HG03039 (cell line): ENCODE measurements around the gene USE1.
A peak's percentile ranks its signal among the peaks of the same experiment; 100 is the strongest.

ENCODE experiments used
- ATAC-seq: cut with Tn5 transposase; IDR thresholded peaks from one replicate; pipeline ENCODE4 v1.9.1; 2021; ENCODE audit warnings: mild to moderate bottlenecking, moderate library complexity; ENCODE audit not compliant: unreplicated experiment

The USE1 gene

GRCh38 chr19:17254636-17255035 lies 39.5 kb downstream of the USE1 start:
- no peak for ATAC-seq

GRCh38 chr19:17255150-17255621 lies 40.0 kb downstream of the USE1 start:
- no peak for ATAC-seq

DNA sequence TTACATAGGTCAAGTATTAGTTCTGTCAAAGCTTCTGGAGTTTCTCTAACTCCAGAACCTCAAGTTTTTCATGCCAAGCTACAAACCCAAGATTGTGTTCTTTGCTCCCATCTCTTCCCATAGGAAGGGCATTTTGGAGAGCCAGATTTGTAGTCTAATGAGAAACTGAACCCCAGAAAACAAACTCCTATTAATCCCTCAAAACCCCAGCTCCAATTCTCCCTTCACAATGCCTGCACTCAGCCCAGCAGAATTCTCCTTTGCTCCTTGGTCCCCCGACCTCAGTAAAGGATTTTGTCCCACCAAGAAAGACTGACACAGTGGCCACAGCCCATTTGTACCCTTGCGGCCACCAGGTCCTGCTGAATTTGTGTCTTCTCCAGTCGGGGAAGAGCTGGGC lies 41.0 kb downstream of the USE1 start:
- no peak for ATAC-seq

- ATAC-seq: no peak
Observed at GRCh38 chr19:17259118-17259780, 44.1 kb downstream of the USE1 start.

GRCh38 chr19:17259934-17260333 lies 44.8 kb downstream of the USE1 start:
- ATAC-seq: no peak

GRCh38 chr19:17260842-17261325 lies 45.7 kb downstream of the USE1 start:
- peak; percentile 73 for ATAC-seq

DNA sequence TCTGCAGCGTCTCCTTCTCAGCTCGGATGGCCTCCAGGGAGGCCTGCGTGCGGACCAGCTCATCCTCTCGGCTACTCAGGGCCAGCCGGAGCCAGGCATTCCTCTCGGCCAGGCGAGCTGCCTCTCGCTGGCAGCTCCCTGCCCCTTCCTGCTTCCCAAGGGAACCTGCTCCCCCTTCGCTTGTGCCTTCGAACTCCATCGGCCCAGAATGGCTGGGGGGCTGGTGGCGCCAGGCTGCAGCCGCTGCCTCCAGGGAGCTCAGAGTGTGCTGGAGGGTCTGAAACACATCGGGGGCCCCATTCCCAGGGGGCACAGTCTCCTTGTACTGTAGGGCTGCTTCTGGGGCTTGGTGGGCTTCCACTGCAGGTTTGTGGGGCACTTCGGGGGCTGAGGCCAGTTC lies 47.4 kb downstream of the USE1 start:
- ATAC-seq: no peak

- ATAC-seq: no peak
Observed at GRCh38 chr19:17263712-17264640, 48.8 kb downstream of the USE1 start.

DNA sequence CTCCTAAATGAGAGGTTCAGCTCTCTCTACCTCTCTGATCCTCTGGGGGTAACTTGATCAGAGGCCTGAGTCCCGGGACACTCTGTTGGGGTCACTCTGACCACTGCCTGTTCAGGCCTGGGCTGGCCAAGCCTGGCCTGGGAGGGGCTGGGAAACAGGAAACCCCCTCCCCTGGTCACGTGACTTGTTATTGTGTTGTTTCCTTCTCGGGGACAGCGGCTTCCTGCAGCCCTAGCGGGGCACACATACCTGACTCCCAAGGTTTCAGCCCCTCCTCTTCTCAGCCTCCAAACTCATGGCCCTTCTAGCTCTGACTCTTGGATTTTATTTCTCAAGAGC lies 49.5 kb downstream of the USE1 start, which contains the start of gene USHBP1:
TSS of gene USHBP1 (minus strand) at position 105 of the 339 bp plus-strand sequence. CDS start 446 bp downstream, outside the sequence.
- no peak for ATAC-seq

DNA sequence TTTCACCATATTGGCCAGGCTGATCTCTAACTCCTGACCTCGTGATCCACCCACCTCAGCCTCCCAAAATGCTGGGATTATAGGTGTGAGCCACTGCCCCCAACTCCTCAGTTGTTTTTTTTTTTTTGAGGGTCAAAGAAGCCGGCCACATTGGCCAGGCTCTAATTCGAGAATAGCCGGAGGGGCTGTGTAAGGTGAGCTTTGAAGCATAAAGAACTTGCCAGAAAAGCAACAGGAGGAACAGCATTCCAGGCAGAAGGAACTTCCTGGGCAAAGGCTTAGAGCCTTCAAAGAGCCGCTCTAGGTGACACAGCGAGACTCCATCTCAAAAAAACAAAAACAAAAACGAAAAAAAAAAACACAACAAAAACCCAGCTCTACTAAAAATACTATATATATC lies 50.9 kb downstream of the USE1 start:
- ATAC-seq: no peak

DNA sequence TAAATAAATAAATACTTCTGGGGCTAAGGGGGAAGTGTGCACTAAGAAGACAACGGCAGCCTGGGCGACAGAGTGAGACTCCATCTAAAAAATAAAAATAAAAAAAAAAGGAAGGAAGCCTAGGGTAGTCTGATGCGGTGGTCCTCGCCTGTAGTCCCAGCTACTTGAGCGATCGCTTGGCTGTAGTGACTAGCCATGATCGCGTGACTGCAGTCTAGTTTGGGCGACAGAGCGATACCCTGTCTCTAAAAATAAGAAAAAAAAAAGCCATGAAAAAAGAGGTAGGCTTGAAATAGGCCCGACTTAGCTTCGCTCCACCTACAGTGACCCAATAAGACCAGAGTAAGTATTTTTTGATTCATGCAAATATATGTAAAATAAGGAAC lies 51.4 kb downstream of the USE1 start:
- ATAC-seq: no peak

GRCh38 chr19:17266975-17267788 lies 52.0 kb downstream of the USE1 start, which contains the start of gene BABAM1:
Gene BABAM1, plus strand, starts transcription at chr19:17267443. Its CDS starts 1,364 bp downstream, at chr19:17268807.
- ATAC-seq: peak; percentile 89

DNA sequence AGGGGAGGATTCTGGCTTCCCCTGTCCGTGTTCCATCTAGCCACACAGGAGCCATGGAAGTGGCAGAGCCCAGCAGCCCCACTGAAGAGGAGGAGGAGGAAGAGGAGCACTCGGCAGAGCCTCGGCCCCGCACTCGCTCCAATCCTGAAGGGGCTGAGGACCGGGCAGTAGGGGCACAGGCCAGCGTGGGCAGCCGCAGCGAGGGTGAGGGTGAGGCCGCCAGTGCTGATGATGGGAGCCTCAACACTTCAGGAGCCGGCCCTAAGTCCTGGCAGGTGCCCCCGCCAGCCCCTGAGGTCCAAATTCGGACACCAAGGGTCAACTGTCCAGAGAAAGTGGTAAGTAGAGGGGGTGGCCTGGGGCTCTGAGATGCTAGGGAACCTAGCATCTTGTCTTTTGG lies 53.6 kb downstream of the USE1 start:
- no peak for ATAC-seq
